Right lung (tissue), 5 donors: Measurements from ENCODE around the gene ARSG. TPM values are rescaled to one million over a fixed set of nuclear protein-coding genes. Genes with fewer than 3 reads are reported as not detected.

Source experiments
- DNase-seq, 2 donors: peaks; one replicate each; pipeline ENCODE4 v3.0.0-alpha.2; 2013
- polyA plus RNA-seq, 5 donors: library from polyadenylated mRNA; unstranded; fragments of 120-200 nt; gene quantifications; one replicate each; pipeline versions ENCODE4 v1.2.1 to v1.2.3, GENCODE V29; 2013; ENCODE audit warnings: inconsistent platforms in 1 of 5, low replicate concordance in 1 of 5; ENCODE audit not compliant: insufficient read length in 5 of 5, insufficient read depth in 1 of 5

ARSG gene
- polyA plus RNA-seq, 5 donors = 2.4 to 6.4 (median 4.1) TPM

DNA sequence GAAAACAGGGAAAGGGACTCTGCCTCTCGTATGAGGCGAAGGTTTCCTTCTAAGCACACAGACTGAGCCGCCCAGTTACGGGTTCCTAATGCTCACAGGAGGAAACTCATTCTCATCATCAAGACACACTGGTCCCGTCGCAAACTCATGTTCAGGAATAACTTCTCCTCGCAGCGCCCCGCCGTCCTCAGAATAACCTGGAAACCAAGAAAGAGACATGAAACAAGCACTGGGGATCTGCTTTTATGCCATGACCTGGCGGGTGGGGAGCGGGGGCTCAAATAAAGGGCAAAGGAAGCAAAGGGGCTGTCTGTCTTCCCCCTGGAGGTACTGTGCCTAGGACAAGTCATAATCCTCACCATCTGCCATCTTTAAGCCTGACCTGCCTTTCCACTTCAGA lies 134.7 kb downstream of the ARSG start:
- DNase-seq = no peak

DNA sequence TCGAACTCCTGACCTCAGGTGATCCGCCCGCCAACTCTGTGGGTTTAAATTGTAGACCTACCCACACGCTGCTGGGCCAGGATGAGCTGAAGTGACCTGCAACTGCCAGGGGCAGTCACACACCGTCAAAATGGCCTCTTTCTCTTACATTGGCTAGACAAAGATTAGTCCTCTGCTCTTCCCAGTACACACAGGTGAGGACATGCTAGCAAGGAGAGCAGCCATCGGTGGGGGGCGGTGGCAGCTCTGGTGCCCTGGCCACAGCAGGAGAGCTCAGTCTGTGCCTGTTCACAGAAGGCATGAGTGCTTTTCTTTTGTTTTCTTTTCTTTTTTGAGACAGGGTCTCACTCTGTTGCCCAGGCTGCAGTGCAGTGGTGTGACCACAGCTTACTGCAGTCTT lies 136.3 kb downstream of the ARSG start:
- DNase-seq = no peak

DNA sequence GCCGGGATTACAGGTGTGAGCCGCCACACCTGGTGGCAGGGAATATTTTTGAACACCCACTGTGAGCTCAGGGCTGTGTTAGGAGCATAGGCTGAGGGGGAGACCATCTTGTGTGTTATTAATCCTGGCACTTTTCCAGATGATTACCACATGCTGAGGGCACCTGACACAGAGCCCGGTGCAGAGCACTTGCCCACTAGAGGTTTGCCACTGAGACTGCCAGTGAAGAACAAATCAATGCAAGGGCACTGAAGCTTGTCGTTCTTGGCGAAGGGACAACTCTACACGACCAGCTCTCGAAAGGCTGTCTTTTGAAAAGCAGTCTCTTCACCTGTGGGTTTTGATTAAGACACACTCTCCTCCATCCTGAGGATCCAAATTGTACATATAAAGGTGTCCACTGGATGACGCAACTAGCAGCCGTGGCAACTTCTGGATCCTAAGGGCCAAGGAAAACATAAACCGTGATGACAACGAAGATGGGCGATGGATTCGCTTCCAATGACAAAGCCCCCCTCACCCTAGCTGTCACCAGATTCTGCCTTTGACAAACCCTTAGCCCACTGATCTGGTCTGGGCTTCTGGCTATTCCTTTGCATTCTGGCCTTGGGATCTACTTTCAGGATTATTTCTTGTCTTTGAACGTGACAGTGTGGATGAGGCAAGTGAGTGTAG lies 137.3 kb downstream of the ARSG start:
- no peak for DNase-seq

DNA sequence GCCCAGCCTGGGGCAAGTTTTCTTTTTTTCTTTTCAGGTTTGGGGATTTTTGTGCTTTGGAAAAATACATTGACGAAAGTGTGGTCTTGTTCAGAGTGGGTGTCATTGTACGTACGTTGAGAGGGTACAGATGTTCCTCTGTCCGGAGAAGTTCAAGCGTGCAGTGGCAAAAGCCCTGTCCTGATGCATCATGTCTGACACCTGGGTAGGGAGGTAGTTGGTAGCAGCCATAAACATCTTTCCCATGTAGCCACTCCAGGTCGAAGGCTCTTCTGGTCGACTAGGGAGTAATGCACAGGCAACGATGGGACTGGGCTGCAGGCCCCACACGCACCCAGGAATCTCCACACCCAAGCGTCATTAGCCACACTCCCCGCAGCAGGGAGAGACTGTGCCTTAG lies 138.6 kb downstream of the ARSG start:
- DNase-seq = no peak

DNA sequence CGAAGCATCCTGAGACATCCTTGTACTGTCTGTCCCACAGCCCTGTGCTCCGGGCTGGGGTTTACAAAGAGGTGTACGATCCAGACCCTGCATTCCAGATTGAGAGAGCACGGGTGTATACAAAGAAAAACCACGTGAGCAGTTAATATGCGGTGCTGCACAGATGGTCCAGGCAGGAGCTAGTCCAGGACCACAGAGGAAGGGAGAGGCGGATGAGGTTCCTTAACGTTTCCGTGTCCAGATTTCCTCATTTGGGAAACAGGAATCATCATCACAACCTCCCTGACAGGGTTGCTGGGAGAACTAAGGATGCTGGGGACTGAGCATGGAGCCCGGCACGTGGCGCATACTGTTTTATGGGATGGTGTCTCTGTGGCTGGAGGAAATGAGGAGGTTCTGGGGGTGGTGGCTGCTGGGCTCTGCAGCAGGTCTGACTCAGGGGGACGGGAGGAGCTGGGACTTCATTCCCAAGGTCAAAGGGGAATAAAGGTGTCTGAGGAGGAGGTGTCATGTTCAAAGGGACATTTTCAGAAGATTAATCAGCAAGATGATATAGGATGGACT lies 139.8 kb downstream of the ARSG start:
- no peak for DNase-seq

DNA sequence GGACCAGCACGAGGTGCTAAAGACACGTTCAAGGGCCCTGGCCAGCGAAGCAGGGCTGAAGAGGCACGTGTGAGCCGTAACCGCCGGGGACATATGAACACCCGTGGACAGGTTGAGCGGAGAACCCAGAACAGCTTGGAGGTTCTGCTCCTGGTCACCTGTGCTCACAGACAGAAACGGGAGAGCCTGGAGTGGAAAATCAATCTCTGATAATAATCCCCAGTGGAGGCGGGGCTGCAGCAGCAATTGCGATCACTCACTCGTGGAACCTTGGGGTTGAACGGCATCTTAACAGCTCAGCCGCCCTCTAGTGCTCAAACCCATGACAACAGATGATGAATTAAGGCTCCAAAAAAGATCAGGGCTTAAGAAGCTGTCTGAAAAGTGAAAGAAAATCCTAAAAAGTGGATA lies 140.4 kb downstream of the ARSG start:
- DNase-seq = no peak

DNA sequence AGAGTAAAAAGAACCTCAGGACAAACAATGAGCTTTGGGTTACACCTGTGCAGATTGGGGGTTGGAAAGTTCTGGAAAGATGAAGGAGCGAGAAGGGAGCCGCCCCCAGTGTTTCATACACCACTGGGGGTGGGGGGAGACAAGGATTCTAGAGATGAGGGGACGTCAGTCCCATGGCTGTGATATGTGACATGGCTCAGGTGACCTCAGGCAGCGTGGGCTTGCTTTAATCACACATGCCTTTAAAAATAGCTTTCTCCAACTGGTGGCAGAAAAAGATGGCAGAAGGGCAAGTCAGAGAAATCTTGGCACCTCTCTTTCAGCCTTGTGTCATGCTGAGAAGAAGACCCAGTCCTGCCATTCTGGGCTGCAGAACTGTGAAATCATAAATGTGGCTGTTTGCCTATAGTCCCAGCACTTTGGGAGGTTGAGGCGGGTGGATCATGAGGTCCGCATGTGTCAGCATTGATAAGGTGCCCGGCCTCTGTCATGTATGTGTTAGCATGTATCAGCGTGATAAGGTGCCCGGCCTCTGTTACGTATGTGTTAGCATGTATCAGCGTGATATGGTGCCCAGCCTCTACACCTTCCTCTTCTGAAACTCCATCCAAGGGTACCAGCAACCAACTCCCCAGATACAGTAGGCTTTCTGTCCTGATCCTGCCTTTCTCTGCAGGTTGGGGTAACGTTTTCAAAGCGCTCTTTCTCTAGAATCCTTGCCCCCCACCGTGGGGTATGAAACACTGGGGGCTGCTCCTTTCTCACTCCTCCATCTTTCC lies 141.0 kb downstream of the ARSG start:
- DNase-seq = no peak

DNA sequence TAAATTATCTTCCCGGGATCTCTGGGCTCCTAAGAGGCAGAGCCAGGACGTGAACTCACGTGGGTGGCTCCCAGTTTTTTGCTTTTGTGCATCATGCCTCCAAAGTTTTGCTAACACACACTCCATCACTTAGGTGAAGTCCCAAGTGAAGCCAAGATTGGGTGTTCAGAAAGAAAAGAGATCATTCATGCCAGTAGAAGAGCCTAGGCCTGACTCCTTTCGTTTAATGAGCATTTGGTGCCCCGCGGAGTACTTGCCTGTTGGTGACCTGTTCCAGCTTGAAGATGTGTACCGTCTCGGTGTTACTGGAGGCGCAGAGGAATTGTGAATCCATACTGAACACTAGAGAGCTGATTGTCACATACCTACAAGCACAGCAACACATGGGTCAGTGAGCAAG lies 141.9 kb downstream of the ARSG start:
- DNase-seq = no peak

DNA sequence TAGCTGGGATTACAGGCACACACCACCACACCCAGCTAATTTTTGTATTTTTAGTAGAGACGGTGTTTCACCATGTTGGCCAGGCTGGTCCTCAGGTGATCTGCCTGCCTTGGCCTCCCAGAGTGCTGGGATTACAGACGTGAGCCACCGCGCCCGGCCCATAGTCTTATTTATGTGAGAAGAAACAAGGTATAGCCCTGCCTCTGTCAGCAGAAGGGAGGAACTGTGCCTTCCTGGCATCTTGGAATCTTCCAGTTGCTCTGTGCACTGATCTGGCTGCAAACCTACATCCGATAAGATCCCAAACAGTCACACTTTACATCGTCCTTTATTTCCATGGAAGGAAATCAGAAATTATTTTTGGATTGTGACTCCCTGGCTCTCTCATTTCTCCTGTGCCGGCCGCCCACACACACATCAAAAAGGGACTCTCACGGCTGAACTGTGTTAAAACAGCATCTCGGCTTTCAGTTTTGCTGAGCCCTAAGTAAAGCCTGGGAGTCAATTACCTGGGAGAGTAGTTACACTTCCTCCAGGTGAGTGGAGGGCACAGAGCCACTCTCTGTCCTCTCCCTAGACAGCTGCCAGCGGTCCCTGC lies 142.7 kb downstream of the ARSG start:
- no peak for DNase-seq

DNA sequence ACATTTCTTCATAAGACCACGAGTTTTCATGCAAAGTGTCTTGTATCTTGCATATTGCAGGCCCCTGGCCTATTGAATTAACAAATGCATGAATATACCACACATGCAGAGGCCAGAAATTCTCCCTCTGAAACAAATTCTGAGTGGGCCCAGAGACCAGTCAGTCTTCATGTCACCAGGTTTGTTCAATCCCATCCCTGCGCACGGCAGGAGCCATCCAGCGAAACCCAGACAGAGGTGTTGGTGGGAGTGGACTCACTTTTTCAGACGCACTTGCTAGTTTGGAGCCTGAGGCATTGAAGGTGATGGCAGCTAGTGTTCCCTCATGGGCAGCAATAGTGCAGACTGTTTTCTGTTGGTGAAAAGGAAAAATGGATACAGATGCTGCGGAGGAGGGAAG lies 144.1 kb downstream of the ARSG start:
- DNase-seq = no peak

DNA sequence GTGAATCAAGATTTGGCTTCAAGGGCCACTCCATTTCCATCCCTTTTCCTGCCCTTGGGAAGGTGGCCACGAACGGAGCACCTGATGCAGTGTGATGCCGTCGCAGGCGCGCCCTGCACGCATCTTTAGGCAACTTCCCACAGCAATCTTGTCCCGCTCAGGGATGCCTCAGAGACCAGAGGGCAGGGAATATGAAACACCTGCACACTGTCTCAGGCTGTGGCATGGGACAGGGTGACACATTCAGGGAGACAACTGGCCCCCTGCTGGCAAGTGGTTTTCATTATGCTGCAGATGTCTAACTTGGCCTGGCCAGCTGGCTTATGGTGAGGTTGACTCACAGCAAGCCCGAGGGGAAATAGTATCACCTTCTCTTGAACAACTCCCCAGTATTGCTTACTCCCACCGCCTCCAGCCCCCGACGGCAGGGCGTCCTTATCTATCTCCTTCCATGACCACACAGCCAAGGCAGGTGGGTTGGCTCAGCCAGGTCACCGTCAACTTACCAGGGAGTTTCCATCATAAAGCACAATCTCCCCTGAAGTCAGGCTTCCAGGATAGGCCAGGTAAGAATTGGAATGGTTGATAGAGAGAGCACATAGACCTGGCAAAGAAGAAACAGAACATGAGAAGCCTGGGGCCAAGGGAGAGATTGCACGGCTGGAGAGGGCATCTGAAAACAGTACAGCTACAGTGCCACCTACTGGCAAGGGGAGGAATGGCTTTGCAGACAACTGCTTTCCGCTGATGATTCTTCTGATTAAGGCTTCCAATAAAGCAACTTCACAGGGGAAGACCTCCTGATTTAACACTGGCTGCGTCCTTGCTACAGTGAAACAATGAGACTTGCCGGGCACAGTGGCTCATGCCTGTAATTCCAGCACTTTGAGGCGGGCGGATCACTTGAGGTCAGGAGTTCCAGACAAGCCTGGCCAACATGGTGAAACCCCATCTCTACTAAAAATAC lies 144.9 kb downstream of the ARSG start:
- DNase-seq = peak; percentile 38 to 53

DNA sequence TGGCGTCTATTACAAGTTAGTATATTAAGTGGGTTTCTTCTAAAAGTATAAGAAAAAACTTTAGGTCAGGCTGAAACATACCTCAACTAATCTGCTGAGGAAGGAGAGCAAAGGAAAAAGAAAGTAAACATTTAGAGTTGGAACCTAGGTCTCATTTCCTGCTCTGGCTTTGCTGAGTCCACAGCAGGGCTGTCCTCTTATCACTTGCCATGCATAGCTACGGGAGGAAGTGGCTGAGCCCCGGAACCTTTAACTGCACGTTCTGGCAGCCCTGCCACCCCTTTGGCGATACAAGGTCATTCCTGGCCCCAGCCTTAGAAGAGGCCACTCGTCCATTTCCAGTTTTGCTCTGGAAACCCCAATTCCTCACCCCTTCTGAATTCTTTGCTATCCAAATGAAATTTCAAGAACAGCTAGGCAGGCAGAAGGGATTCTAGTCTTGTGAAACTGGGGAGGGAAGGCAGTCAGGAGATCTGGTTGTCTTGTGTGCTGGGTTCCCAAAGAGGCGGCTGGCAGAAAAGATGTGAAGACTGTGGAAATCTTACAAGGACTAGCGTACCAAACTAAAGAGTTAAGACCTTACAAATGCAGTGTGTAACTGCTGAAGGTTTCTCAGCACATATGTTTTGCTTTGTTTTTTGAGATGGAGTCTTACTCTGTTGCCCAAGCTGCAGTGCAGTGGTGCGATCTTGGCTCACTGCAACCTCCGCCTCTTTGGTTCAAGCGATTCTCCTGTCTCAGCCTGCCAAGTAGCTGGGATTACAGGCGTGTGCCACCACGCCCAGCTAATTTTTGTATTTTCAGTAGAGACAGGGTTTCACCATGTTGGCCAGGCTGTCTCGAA lies 146.9 kb downstream of the ARSG start:
- peak in 1 of 2 donors; percentile 30 for DNase-seq

DNA sequence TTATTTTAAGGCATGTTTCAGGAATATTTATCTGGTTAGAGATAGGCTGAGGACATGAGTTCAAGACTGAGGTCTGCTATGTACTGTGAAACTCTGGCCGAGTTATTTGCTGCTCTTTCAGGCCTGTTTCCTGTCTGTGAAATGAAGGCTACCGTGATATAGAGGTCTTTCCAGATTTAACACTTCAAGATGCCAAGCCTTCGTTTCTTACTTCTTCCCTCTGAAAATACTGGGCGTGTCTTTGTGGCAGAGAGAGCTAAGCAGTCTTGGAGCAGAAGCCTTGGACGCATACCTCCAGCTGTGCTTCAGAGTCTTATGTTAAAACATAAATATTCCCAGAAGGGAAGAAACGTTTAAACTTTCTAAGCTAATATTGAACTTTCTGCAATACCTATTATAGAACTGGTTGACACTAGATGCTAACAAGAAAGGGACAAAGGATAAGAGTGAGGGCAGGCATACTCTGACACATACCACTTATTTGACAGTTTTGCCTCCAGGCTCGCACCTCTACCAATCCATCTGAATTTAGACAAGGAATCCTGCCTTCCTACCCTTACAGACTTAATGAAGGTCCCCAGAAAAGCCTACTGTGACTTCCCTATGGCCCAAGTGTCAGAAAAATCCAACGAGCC lies 148.5 kb downstream of the ARSG start:
- no peak for DNase-seq

DNA sequence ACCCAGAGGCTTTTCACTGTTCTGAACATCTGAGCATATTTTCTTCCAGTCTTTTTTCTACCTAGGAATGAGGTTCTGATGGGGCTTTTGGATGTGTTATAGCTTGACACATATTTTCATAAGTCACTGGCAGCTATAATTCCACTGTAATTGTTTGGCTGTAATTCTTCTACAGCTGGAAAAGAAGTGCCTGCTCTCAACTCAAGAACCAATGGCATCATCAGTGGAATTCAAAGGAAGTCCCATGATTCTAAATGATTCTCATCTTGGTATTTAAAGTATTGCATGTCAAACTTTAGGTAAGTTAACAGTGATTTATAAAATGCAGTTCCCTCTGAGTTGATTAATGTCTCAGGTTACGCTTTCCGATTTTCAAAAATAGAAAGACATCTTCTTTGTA lies 149.2 kb downstream of the ARSG start:
- no peak for DNase-seq

DNA sequence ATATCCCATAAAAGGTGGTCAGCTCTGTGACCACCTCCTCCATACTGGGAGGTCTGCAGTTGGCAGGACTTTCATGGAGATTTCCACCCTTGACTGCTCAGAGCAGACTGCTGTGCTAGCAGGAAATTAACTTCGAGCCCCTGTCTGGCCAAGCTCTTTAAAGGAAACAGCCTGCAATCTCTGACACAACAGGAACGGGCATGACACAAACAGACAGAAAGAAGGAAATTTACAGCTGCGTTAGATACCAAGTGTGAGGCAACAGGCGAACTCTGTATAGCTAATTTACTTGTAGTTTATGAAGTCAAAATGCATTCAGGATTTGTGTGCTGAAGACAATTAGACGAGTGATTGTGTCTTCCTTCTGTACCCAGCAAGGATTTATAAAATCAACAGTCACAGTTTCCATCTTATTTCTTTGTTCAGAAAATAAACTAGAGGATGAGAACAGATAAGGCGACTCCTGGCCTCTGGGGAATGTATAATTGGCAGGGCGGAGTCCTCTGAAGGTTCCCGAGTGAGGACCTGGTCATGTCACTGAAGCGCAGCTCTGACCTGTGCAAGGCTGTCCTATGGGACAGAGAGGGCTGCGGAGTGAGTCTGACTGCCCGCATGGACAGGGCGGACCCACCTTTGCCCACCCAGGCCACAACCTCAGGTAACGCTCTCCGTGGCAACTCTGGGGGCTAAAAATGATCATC lies 149.9 kb downstream of the ARSG start:
- peak; percentile 40 to 41 for DNase-seq

DNA sequence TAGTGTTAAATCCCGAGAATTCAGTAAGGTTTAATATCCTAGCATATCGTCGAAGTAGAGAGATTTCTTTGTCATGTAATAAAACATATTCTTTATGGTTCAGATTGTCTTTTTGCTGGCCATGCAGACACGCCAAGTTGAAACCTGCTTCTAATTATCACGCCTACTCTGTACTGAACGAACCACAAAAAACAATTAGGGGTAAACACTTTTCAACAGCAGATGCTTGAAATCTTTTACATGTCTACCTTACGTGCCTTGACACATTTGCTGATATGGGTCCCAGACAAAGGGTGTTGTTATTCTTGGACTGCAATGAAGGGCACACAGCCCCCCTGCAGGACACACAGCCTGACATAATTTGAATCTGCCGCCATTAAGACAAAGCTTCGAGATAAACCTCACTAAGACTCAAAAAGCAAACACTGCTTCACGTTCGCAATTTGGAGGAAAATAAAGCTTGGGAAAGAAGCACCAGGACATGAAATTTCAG lies 152.7 kb downstream of the ARSG start:
- no peak for DNase-seq

DNA sequence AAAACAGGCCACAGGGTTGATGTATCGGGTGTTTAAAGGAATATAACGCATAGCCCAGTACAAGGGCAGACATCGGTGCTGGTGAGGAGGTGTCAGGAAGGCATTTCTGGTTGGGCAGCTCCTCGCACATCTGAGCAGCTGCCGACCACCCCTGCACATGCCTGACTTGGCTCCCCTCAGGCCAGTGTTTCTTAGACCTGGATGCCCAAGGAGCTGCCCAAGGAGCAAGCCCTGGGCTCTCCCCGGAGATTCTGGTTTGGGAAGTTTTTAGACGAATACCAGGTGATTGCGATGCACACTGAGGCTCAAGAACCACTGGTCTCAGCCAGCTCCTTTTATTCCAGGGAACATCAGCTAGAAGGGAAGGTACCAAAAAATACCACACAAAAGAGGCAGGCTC lies 154.4 kb downstream of the ARSG start:
- DNase-seq = no peak

DNA sequence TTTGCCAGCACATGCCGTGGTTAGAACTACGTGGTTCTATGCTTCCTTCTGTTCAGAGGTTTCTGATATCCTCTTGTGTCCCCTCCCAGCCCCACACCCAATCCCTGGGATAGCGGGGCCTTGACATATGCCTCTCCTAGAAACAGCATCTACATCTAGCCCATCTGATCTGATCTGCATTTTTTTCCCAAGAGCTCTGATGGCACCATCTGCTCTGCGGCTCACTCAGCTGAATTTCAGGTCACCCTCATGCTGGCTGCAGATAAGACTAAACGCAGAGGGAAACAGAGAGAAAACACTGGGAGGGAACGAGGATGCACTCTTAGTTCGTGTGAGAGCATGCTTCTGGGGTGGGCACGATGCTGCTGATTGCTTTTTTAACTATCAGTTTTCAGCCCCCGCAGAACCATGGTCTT lies 155.3 kb downstream of the ARSG start:
- DNase-seq = no peak

DNA sequence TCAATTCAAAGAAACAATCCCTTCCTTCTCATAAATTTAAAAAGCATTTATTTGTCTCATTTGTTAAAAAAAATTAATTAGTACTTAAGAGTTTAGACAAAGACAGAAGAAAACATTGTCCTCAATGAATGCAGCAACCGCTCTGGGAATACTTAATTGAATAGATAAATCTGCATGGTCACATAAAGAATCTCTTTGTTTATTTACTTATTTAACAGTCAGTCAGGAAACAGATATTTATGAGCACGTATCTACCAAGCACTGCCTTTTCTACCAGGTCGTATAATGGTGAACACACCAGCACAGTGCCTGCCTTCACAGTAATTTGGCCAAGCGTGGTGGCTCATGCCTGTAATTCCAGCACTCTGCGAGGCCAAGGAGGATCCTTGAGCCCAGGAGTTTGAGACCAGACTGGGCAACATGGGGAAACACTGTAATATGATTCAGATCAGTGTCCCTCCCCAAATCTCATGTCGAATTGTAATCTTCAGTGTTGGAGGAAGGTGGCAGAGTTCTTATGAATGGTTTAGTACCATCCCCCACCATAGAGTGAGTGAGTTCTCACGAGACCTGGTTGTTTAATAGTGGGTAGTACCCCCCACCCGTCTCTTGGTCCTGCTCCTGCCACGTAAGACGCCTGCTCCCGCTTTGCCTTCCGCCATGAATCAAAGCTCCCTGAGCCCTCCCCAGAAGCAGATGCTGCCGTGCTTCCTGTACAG lies 157.9 kb downstream of the ARSG start:
- DNase-seq = no peak
